ENCODE data around the gene RPS6KB2.

The RPS6KB2 gene

DNA sequence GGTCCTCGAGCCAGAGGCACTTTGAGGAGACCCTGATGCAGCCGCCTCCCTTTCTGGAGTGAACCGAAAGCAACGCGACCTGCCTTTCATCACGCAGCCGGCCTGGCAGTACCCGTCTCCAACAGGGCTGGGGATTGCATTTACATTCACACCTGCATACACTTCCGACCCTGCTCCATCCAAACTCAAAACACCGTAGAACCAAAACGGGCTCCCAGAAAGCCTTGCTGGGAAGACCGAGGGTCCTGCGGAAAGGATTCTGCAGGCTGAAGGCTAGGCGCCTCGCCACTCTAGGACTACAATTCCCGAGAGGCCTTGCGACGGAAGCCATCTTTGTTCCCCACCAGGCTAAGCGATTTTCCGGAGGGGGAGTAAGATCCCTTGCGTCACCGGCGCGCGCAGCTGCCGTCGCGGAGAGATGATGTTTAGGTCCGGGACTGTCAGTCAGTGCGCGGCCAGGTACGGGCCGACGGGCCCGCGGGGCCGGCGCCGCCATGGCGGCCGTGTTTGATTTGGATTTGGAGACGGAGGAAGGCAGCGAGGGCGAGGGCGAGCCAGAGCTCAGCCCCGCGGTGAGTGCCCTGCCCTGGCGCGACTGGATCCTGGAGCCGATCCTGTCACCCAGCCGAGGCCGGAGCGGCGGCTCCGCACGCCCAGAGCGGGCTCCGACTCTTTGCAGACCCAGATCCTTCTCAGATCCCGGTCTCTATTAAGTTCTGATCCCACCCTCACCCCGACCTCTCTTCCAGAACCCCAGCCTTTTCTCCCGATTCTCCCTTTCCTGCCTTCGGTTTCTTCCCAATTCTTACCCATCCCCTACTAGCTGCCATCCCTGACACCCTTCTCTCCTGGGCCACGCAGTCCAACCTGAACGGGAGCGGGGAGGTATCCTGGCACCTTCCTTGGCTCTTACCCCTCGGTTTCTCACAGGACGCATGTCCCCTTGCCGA lies at the start of gene RPS6KB2:
Gene RPS6KB2 (plus strand): TSS at position 443 of the 950 bp plus-strand sequence. CDS start 52 bp downstream, at position 495.
- DNase-seq, result peak; percentile 100

- no peak for DNase-seq
These were observed 49.8 kb upstream of the RPS6KB2 start for GRCh38 chr11:67378544-67378943.

DNA sequence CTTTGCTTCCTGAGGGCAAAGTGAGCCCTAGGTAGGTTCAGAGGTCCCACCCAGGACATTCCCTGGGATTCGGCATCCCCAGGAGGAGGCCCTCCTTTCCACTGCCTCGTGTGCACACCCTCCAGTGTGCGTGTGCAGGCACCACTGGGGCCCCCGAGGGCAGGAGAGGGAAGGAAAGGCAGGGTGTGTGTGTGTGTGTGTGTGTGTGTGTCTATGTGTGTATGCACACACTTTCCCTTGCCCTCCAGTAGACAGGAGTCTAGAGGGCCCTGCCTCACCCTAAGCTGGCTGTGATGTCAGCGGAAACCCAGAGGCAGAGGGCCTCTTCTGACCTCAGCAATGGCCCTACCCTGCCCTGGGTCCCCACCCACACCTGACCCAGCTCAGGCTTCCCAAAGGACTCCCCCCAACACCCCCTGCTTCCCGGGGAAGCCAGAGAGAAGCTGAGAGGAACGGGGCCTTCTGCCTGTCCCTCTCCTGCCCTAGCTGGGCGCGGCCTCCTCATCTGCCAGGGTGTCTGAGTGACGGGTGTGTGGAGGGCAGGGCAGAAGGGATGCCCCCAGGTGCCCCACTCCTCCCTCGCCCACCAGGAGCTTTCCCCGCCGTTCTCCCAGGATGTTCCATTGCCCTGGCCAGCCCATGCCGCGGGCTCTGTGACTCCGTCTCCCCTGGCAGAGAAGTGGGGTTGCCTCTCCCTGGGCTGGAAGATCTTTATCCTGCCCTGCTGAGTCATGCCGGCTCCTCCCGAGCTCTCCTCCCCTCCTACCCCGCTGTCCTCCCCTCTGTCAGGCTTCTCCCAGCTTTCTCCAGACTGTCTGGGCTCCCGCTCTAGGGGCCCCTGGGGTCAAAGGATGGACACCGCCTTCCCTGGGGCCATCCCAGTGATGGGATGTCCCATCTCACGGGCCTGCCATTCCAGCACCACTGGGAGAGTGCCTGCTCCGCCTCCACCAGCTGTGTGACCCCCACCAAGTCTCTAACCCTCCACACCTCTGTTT lies 48.9 kb upstream of the RPS6KB2 start:
- DNase-seq, result no peak

DNA sequence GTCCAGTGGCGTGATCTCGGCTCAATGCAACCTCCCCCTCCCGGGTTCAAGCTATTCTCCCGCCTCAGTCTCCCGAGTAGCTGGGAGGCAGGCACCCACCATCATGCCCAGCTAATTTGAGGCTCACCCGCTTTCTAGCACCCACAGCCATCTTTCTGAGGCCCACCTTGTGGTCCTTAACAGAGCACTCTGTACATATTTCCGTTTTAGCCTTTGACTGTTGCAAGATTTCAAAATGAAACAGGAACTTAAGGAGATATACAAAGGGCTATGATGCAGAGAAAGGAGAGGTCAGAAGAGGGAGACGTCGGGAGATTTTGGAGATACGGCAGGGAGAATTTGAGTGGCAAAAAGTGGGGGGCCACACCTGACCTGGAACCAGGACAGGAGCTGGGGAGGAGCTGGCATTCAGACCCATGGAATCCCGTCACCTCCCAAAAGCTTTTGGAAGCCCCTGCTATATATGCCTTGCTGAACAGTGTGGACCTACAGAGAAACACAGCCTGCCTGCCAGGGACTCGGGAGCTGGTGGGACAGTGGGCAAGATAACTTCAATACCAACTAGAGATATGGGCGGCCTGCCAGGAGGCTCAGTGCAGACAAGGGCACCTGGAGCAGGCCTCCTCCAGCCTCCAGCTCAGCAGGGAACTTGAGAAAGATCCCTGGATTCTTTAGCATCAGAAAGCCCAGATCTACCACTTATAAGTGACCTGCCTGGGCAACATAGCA lies 46.9 kb upstream of the RPS6KB2 start:
- no peak for DNase-seq

DNA sequence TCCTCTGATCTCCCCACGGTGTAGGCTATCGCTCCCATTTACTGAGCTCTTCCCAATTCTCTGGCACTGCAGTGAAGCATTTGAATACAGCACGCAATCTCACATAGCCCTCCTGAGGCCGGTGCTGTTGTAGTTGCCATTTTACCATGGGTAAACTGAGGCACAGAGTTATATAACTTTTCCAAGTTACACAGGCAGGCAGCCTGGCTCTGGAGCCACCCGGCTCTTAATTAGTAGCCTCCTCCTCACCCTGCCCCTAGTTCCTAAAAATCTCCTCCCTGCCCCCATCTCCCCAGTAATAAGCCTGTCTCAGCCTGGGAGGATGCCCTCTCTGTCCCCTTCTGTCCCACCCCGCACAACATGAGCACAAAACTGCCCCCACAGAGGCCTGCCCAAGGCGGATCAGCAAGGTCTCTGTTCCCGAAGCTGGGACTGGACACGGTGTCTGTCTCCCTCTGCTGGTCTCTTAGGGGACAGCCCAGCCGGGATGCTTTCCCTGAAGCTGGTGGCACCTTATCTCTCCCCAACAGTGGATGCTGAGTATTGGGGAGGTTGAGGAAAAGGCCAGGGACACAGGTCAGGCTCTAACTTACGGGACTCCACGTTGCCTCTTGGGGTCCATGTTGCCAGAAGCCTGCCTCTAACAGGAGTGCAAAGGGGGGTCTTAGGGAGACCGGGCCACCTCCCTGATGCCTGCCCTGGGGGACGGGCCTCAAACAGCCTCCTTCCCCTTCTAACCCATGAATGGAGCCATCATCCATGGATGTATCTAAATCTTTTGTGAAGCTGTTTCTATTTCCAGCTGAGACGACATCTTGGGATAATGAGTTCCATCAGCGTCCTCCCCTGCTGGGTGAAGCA lies 45.8 kb upstream of the RPS6KB2 start:
- DNase-seq, result peak; percentile 92

DNA sequence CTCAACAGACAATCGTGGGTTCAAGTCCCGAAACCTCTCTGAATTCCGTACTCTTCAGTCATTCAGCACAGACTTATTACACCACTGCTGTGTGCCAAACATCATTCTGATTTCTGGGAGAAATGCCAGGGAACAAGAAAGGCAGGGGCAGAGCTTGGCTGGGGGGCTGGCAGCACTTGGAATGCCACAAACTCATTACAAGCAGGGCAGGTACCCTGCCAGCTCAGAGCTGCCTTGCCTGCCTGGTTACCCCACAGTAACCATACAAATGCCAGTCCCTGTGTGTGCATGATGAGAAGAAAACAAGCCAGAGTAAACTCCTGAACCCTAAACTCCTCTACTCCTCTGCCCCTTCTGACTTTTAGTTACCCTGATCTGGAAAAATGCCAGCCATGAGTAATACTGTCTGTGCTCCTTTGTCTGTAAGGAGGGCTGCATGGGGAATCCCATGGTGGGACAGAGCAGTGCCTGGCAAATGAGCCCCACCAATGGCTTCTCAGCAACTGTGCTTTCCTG lies 43.4 kb upstream of the RPS6KB2 start:
- DNase-seq, result no peak

GRCh38 chr11:67387069-67387468 lies 41.2 kb upstream of the RPS6KB2 start:
- no peak for DNase-seq

- DNase-seq, result no peak
These were observed 40.8 kb upstream of the RPS6KB2 start for GRCh38 chr11:67387518-67387917.

GRCh38 chr11:67389477-67389876 lies 38.8 kb upstream of the RPS6KB2 start:
- DNase-seq, result peak; percentile 76 to 78

DNA sequence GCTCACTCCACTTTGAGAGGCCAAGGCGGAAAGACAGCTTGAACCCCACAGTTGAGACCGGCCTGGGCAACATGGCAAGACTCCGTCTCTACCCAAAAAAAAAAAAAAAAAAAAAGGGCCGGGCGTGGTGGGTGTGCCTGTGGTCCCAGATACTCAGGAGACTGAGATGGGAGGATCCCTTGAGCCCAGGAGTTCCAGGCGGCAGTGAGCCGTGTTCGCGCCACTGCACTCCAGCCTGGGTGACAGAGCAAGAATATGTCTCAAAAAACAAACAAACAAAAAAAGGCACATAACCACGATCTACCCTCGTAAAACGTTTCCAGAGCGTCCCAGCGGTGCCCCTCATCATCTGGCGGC lies 37.4 kb upstream of the RPS6KB2 start:
- no peak for DNase-seq

DNA sequence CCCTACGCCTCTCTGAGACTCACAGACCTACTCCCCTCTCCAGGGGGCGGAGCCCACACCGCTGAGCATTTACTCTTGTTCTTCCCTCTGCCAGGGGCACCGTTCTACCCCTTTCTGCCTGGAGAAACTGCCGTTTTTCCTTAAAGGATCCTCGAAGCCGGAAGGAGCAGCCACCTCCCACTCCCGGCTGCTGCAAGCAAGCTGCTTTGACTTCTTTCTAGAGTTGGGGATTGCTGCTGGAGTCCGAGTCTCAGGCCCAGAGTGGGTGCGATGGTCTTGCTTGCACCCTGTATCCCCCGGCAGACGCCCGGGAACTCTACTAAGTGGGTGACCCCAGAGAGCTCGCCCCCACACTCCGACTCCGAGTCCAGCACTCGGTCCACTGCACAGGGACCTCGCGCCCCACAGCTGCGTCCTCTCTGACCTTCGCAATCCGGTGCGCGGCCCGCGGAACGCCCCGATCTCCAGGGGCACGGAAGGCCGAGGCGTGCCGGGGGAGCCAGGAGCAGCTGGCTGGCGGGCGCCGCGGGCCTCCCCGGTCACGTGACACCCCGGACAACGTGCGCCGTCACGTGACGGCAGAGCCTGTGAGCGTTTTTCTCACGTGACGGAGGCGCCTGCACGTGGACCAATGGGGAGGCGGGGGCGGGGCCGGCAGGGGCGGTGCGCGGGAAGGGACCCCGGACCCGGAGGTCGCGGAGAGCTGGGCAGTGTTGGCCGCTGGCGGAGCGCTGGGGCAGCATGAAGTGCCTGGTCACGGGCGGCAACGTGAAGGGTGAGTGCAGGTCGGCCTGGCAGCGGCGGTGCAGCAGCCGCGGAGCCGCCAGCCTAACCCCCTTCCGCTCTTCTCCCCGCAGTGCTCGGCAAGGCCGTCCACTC lies 36.8 kb upstream of the RPS6KB2 start, which contains the start of gene RAD9A:
Gene RAD9A (plus strand): TSS at position 683 of the 879 bp plus-strand sequence. CDS start 59 bp downstream, at position 742.
- peak; percentile 94 for DNase-seq

GRCh38 chr11:67392183-67392715 lies 36.0 kb upstream of the RPS6KB2 start:
- no peak for DNase-seq

DNA sequence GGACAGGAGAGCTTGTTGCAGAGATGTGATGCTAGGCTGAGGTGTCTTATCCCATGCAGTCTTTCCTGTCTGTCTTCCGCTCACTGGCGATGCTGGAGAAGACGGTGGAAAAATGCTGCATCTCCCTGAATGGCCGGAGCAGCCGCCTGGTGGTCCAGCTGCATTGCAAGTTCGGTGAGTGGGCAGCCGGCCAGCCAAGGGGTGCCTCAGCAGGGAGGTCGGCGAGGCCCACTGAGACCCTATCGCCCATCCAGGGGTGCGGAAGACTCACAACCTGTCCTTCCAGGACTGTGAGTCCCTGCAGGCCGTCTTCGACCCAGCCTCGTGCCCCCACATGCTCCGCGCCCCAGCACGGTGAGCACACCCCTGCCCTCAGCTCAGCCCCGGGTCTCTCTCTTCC lies 34.9 kb upstream of the RPS6KB2 start:
- peak in 1 of 2 experiments; percentile 18 for DNase-seq

- DNase-seq, result no peak
These were observed 34.3 kb upstream of the RPS6KB2 start for GRCh38 chr11:67393990-67394389.

- DNase-seq, result no peak
These were observed 32.6 kb upstream of the RPS6KB2 start for GRCh38 chr11:67395555-67396258.

DNA sequence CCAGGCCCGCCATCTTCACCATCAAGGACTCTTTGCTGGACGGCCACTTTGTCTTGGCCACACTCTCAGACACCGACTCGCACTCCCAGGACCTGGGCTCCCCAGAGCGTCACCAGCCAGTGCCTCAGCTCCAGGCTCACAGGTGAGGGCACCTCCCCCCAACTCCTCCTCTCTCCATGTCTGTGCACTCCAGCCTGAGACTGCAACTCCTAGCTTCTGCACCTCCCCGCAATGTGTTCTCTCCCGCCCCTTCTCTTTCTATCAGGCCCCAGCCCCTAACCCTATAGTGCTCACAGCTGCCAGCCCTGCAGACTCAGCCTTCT lies 32.1 kb upstream of the RPS6KB2 start:
- no peak for DNase-seq

GRCh38 chr11:67396587-67397389 lies 31.5 kb upstream of the RPS6KB2 start:
- peak in 1 of 2 experiments; percentile 21 for DNase-seq

- no peak for DNase-seq
These were observed 30.8 kb upstream of the RPS6KB2 start for GRCh38 chr11:67397536-67397935.
